Upper lobe of right lung (tissue), 1 donor: Measurements from ENCODE around the gene TRMT2A. TPM values are rescaled to one million over a fixed set of nuclear protein-coding genes. Genes with fewer than 3 reads are reported as not detected.

Experiments used
- ATAC-seq: fragments of 200-7000 bp; cut with Tn5 transposase; one replicate; pipeline ENCODE4 v1.9.1; 2020; ENCODE audit warnings: mild to moderate bottlenecking, moderate library complexity
- DNase-seq: peaks from one replicate; pipeline ENCODE4 v3.0.0-alpha.2; 2020
- H3K27ac ChIP-seq: fragments of 200-600 bp; one replicate; pipeline ENCODE4 v1.8.0; 2022
- H3K27me3 ChIP-seq: fragments of 200-600 bp; one replicate; pipeline ENCODE4 v1.8.0; 2022; ENCODE audit warnings: mild to moderate bottlenecking
- H3K36me3 ChIP-seq: fragments of 200-600 bp; one replicate; pipeline ENCODE4 v1.8.0; 2022
- H3K4me1 ChIP-seq: fragments of 200-600 bp; one replicate; pipeline ENCODE4 v1.8.0; 2022
- H3K4me3 ChIP-seq: fragments of 200-600 bp; one replicate; pipeline ENCODE4 v1.8.0; 2022; ENCODE audit warnings: mild to moderate bottlenecking
- H3K9me3 ChIP-seq: fragments of 200-600 bp; one replicate; pipeline ENCODE4 v1.8.0; 2022
- CTCF ChIP-seq: fragments of 200-600 bp; IDR thresholded peaks from one replicate; pipeline ENCODE4 v1.8.0; 2022; ENCODE audit warnings: antibody characterized with exemption
- intact Hi-C: fragments of 100-400 bp; cut with DNase I; formaldehyde crosslinking; loops from one replicate; pipeline ENCODE4 v1.11.0; 2022
- total RNA-seq: library from RNA; stranded (reverse); fragmentation: NEBNext Ultra II Directional; extraction: Animal tissue kit (Norgen Biotek cat#: 25700); gene quantifications from one replicate; pipeline ENCODE4 v1.2.1, GENCODE V29; 2021
- donor health status: DM: no; HTN: yes; CAD: no; lungs with severe emphysema.

The TRMT2A gene
- total RNA-seq, 1 donor from 2014 or later = 53.8 TPM

- Histone ChIP-seq H3K4me1 (no peaks in the 10 kb centered on the region), H3K27ac (no peak overlapping the region), H3K27me3 (no peaks in the 10 kb centered on the region), H3K36me3 (peaks cover 100% of the 10 kb centered on the region), H3K4me3 (no peak overlapping the region), H3K9me3 (no peaks in the 10 kb centered on the region)
- ATAC-seq (no peak), DNase-seq (no peak)
- intact Hi-C loops = no loop called here
- no peak for TF ChIP-seq CTCF
Measured at GRCh38 chr22:20091690-20092476, 25.1 kb downstream of the TRMT2A start.

- ATAC-seq (no peak), DNase-seq (no peak)
- no peak overlapping the region for H3K4me3 ChIP-seq
- H3K27me3 ChIP-seq = no peaks in the 10 kb centered on the region
- intact Hi-C loops = no loop called here
- H3K27ac ChIP-seq = no peak overlapping the region
- H3K36me3 ChIP-seq = peaks cover 100% of the 10 kb centered on the region
- no peak for TF ChIP-seq CTCF
- no peaks in the 10 kb centered on the region for H3K4me1 ChIP-seq
- no peaks in the 10 kb centered on the region for H3K9me3 ChIP-seq
Measured at GRCh38 chr22:20090730-20091240, 26.2 kb downstream of the TRMT2A start.

GRCh38 chr22:20089977-20090729 lies 26.9 kb downstream of the TRMT2A start:
- Histone ChIP-seq H3K27me3 (no peaks in the 10 kb centered on the region), H3K9me3 (no peaks in the 10 kb centered on the region), H3K4me3 (no peak overlapping the region), H3K36me3 (peaks cover 98% of the 10 kb centered on the region), H3K4me1 (peaks cover 1% of the 10 kb centered on the region), H3K27ac (no peak overlapping the region)
- no peak for TF ChIP-seq CTCF
- ATAC-seq (no peak), DNase-seq (no peak)
- intact Hi-C loops = no loop called here

GRCh38 chr22:20089226-20089976 lies 27.6 kb downstream of the TRMT2A start:
- no peak overlapping the region for H3K4me3 ChIP-seq
- no peak overlapping the region for H3K27ac ChIP-seq
- intact Hi-C loops = no loop called here
- H3K27me3 ChIP-seq = no peaks in the 10 kb centered on the region
- DNase-seq = no peak
- peaks cover 9% of the 10 kb centered on the region for H3K4me1 ChIP-seq
- peaks cover 91% of the 10 kb centered on the region for H3K36me3 ChIP-seq
- no peaks in the 10 kb centered on the region for H3K9me3 ChIP-seq
- no peak for TF ChIP-seq CTCF
- ATAC-seq = no peak

GRCh38 chr22:20088263-20088648 lies 28.8 kb downstream of the TRMT2A start:
- intact Hi-C loops = no loop called here
- H3K27ac ChIP-seq = no peak overlapping the region
- DNase-seq (no peak), ATAC-seq (no peak)
- H3K4me3 ChIP-seq = no peak overlapping the region
- peaks cover 79% of the 10 kb centered on the region for H3K36me3 ChIP-seq
- no peak for TF ChIP-seq CTCF
- peaks cover 19% of the 10 kb centered on the region for H3K4me1 ChIP-seq
- no peaks in the 10 kb centered on the region for H3K27me3 ChIP-seq
- H3K9me3 ChIP-seq = no peaks in the 10 kb centered on the region
